GM18505 (cell line): ENCODE results near the gene MCOLN1.
"Not testable (repeated sequence)": the region's sequence is repeated elsewhere in the genome, so short reads cannot be mapped to it uniquely, and the experiment has no call there.

Source experiments
- ATAC-seq: cut with Tn5 transposase; IDR thresholded peaks from one replicate; pipeline ENCODE4 v1.9.1; 2021; ENCODE audit not compliant: unreplicated experiment
- POLR2A ChIP-seq: IDR thresholded peaks from 4 replicates; pipeline ENCODE4 v1.6.1; 2011; ENCODE audit warnings: borderline replicate concordance; ENCODE audit not compliant: insufficient read depth, insufficient read length; ENCODE audit errors: extremely low read depth

The MCOLN1 gene

DNA sequence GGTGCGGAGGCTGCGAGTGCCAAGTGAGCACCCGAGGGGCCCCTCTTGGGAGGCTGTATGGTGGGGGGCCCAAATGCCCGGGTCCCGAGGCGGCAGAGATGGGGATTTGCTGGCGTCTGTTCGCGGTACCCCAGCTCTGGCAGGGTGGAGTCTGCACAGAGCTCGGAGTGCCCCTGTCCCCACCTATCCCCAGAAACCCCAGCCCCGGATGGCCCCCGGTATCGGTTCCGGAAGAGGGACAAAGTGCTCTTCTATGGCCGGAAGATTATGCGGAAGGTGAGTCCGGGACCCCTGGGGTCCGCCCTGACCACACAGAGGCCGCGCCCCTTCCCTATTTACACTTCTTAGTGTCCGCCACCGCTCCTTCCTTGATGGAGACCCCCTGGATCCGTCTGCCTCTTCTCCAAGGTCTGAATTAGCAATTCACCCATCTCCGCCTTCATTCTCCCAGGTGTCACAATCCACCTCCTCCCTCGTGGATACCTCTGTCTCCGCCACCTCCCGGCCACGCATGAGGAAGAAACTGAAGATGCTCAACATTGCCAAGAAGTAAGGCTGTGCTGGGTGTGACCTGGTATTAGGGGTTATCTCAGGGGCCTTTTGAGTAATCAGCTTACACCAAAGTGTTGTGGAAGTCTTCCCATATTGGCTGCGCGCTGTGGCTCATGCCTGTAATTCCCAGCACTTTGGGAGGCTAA is 13.7 kb downstream of the MCOLN1 start:
- TF ChIP-seq POLR2A = no peak
- peak; percentile 2 for ATAC-seq

DNA sequence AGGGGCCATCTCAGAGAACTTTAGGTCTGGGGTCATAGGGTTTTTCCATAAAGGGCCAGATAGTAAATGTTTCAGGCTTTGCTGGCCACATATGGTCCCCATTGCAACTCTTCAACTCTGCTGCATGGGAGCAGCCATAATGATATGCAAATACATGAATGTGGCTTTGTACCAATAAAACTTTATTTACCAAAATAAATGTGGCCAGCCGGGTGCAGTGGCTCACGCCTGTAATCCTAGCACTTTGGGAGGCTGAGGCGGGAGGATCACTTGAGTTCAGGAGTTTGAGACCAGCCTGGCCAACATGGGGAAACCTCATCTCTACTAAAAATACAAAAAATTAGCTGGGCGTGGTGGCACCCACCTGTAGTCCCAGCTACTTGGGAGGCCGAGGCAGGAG is 16.6 kb downstream of the MCOLN1 start:
- not testable (repeated sequence) for ATAC-seq

- ATAC-seq = no peak
- TF ChIP-seq POLR2A = no peak
These were observed 17.5 kb downstream of the MCOLN1 start for GRCh38 chr19:7539827-7540425.

GRCh38 chr19:7540761-7541474 is 18.5 kb downstream of the MCOLN1 start:
- no peak for TF ChIP-seq POLR2A
- no peak for ATAC-seq

GRCh38 chr19:7541475-7541824 is 19.0 kb downstream of the MCOLN1 start:
- ATAC-seq = no peak
- no peak for TF ChIP-seq POLR2A

GRCh38 chr19:7541828-7542443 is 19.5 kb downstream of the MCOLN1 start:
- ATAC-seq = no peak
- TF ChIP-seq POLR2A = no peak

GRCh38 chr19:7542556-7543348 is 20.3 kb downstream of the MCOLN1 start:
- TF ChIP-seq POLR2A = no peak
- no peak for ATAC-seq

DNA sequence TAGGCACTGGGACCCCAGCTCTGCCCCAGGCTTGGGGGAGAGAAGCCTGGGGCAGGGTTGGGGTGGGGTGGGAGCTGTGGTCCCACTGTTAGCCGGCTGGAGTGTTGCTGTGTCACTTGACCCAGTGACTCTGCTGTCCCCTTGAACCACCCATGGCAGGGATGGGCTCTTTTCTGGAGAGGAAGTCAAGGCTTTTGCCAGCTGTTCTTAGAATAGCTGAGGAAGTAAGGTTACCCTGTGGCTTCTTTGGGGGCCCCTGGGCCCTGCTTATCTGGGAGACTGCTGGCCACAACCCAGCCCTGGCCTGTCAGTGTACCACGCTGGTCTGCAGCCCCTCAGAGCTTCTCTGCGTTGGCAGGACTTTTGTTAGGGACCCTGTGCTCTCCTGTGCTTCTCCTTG is 22.2 kb downstream of the MCOLN1 start:
- no peak for TF ChIP-seq POLR2A
- no peak for ATAC-seq

DNA sequence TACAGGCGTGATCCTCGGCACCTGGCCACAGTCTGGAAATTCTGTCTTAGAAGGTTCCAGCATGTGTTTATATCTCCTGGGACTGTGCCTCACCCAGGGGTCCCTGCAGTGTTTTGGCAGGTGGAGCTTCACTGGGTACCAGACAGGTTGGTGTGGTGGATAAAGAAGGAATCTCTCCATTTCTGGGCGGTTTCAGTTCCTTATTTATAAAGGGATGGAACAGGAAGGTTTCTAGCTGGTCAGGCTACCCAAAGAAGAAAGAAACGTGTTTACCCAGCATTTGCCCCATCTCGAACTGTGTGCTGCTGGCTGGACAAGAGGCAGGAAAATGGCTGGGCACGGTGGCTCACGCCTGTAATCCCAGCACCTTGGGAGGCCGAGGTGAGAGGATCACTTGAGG is 22.9 kb downstream of the MCOLN1 start:
- TF ChIP-seq POLR2A = no peak
- ATAC-seq = no peak

GRCh38 chr19:7545904-7546303 is 23.5 kb downstream of the MCOLN1 start:
- no peak for TF ChIP-seq POLR2A

DNA sequence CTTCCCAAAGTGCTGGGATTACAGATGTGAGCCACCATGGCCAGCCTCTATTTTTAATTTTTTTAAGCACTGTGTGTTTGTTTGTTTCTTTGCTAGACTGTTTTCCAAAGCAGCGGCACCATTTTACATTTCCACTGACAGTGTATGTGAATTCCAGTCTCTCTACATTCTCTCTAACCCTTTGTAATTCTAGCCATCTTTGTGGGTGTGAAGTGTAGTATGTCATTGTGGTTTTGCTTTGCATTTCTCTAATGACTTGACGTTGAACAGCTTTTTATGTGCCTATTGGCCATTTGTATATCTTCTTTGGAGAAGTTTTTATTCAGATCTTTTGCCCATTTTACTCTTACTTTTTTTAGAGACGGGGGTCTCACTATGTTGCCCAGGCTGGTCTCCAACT is 24.7 kb downstream of the MCOLN1 start:
- ATAC-seq = no peak
- TF ChIP-seq POLR2A = no peak

More at GRCh38 chr19:7545904-7546303, 23.5 kb downstream of the MCOLN1 start:
- ATAC-seq = no peak

DNA sequence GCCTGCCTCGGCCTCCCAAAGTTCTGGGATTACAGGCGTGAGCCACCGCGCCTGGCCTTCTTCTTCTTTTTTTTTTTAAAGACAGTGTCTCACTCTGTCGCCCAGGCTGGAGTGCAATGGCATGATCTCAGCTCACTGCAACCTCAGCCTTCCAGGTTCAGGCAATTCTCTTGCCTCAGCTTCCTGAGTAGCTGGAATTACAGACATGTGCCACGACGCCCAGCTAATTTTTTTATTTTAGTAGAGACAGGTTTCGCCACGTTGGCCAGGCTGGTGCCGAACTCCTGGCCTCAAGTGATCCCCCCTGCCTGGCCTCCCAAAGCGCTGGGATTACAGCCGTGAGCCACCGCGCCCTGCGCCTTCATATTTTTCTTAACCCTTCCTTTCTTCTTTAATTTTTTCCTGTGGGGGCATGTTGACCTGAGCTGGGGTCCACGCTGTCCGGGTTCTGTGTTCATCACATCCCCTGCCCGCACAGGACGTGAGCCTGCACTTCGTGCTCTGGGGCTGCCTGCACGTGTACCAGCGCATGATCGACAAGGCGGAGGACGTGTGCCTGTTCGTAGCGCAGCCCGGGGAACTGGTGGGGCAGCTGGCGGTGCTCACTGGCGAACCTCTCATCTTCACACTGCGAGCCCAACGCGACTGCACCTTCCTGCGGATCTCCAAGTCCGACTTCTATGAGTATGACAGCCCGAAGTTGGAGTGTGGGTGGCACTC is 27.2 kb downstream of the MCOLN1 start:
- no peak for TF ChIP-seq POLR2A
- ATAC-seq = no peak
